ENCODE results near the gene HES5.

Gene HES5

DNA sequence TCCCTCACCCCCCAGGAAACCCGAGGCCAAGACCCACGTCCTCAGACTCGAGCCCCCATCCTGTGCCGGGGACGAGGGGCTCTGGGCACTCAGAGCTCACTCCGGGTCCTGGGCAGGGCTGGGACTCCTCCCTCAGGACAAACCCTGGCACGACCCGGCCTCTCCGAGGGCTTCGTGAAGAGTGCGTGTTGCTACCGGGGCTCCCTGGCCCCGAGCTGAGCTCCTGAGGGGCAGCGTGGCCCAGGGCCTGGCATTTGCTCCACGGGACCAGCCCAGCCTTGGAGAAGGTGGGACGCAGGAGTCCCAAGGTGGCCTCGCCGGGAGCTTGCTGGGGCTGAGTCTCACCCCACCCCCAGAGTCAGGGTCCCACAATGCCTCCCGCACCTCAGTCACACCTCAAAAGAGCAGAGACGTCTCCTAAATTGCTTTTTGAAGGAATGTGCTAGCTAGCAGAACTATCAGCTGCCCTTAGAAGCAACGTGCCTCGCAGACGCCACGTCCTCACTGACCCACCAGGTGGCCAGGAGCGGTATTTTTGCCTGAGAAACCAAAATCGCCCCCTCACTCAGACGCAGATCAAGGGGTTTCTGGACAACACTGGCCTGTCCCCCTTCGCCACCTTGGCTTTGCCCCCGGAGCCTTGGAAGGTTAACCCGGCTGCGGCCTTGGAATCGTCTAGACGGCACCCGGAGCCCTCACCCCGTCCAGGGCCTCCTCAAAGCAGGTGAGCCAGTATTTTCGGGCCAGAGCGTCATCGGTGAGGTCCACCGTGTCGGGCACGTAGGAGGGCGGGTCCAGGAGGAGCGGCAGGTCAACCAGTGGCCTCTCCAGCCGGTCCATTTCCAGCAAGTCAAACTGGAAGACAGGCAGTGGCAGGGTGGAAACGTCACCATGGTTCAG, 14.9 kb downstream of the HES5 start:
- no peak for DNase-seq

DNA sequence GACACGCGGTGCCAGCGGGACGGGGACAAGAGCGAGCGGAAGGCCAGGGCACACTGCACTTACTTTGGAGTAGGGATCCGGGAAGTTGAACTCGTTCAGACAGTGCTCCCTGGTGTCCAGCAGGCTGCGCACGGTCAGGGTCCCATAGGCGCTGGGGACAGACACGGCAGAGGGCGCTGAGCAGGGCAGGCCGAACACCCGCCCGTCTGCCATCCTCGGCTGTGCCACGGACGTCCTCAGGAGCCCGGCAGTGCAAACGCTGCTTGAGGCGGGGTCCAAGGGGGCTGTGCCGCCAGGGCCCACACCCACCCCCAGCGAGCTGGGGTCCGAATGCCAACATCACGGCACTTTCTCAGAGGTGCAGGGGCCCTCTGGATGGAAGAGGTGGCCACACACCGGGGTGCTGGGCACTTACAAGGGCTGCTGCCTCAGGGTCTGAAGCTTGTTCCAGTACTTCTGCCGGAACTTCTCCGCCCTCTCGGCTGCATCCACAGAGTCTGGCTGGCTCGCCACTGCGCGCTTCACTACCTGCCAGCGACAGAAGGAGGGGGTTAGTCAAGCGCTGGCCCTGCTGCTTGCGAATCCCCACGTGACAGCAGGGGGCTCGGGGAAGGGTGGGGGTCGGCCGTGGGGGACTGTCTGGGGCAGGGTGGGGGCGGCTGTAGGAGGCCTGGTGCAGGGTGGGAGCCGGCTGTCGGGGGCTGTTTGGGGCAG, 16.0 kb downstream of the HES5 start:
- no peak for DNase-seq

DNA sequence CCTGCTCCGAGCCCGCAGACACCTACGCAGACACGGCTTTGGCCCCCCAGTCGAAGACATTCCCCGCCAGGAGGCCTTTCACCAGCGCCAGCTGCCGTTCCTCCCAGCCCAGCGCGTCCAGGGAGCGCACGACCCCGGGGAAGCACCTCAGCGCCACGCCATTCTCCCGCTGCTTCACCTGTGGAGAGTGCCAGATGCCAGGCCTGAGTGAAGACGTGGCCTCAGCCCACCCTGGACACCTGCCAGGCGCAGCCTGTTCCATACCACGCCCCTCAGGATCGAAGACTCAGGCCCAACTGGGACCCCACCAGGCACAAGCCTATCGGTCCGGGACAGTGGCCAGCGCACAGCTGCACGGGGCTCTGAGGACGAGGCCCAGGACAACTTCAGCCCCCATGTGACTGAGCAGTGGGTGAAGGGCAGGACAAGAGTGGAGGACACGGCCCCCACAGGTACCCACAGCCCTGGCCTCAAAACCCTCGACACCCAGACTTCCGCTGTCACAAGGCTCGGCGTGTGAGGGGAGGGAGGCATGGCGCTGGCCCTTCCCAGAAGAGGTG, 17.1 kb downstream of the HES5 start:
- no peak for DNase-seq

DNA sequence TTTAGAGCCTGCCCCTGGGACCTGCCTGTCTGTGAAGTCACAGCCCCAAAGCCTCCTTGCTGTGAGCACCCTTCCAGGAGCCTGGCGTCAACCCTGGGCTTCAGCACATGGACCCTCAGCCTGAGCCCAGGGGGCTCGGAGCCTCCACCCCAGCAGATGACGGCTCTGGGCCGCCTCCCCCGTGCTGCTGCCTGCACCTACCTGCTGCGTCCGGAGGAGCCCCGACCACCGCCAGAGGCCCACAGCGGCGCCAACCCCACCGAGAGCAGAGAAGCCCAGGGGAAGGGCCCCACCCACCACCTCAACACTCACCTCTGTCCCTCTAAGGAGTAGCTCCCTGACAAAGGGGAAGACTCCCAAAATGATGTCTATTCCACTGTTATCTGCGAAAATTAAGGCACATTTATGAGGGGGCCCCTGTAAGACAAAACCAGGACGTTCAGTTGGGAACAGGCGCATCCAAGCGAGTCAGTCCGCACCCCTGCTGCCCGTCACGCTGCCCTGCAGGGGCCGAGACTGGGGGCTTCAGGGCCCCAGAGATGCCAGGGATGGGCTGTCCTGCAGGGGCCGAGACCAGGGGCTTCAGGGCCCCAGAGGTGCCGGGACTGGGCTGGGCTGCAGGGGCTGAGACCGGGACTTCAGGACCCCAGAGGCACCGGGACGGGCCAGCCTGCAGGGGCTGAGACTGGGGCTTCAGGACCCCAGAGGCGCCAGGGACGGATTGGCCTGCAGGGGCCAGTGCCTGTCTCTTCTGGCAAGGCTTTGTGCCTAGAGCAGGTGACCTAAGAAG, 19.5 kb downstream of the HES5 start:
- DNase-seq = no peak

DNA sequence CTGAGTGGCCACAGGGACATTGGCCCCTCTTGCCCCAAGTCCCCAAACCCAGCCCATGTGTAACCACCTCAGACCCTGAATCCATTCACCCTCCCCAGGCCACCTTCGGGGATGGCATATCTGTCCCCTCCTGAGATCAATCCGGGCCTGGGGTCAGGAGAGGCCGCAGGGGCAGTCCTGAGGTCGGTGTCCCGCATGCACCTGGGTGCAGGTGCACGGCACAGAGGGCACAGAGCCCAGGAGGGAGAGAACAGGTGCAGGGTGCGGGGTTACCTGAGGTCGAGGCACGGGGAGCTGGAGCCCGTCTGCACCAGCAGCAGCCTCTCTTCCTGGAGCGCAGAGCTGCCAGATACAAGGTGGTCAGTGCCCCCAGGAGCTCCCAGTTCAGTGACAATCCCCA, 20.5 kb downstream of the HES5 start:
- no peak for DNase-seq

DNA sequence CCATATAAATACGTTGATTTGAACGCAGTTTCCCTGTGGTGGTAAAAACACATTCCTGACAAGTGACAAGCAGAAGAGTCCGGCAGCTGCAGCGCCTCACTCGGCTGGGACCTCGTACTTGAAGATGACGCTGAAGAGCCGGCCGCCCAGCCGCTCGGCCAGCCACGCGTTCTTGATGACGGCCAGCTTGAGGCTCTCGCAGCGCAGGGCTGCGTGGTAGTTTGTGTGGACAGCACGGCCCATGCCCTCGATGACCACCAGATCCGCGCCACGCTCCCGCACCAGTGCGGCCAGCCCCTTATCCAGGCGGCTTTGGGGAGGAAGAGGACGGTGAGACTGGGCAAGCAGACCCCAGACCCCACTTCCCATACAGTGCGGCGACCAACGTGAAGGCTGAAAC, 21.3 kb downstream of the HES5 start:
- DNase-seq = no peak

DNA sequence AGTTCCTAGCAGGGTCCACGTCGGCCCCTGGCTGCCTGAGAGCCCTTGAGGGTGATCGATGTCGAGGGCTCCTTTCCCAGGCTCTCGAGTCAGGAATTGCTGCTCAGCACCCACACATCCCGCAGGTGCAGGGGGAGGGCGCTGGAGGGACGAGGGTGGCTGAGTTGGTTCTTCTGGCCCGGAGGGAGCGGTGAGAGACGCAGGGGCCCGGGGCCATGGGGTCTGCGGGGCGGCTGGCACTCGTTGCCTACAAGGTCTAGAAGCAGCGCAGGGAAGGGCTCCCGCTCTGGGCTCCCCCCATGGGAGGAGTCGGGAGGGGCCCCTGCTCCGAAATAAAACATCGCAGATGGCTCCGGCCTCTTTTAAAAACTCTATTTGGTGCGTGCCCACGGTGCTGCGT, 21.9 kb downstream of the HES5 start:
- no peak for DNase-seq

DNA sequence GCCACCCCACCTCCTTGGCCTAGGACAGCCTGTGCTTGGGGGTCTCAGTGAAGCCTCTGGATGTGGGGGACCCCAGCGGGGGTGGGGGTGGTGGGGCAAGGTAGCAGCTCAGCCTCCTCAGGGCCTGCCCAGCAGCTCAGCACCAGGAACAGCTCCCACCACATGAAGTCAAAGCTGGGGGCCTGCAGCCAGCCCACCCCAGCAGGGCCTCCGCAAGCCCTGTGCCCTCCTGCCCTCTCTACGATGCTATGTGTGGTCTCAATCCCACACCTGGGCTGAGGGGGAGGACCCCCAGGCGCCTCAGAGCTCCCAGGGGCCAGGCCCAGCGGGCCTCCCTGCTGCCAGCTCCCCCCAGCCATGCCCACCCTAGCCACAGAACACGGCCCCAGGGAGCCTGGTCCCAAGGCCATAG, 22.3 kb downstream of the HES5 start:
- DNase-seq = no peak

DNA sequence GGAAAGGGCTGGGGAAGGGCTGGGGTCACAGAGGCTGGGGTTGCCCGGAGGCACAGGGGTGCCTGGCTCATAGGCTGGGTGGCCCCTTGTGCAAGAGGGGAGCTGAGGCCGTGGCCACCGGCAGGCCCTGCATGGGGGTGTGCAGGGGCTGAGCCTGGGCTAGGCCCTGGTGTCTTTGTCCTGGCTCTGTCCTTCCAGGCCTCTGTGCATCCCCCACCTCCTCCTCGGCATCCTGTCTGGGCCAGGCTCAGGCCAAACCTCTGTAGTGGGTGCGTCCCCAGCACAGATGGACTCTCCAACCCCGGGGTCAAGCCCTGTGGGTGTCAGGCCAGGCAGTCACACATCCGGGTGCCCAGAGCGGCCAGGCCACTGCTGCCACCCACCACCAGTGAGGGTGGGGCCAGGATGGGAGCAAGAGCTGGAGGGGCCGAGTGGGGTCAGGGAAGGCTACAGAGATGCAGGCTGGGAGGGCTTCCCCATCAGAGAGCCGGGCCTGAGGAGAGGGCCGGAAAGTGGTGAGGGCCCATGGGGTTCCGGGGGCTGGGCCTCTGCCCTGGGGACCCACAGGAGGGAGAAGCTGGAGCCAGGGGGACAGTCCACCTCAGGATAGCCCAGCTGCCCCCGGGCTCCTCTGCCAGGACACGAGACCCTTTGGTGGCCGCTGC, 23.0 kb downstream of the HES5 start:
- no peak for DNase-seq

DNA sequence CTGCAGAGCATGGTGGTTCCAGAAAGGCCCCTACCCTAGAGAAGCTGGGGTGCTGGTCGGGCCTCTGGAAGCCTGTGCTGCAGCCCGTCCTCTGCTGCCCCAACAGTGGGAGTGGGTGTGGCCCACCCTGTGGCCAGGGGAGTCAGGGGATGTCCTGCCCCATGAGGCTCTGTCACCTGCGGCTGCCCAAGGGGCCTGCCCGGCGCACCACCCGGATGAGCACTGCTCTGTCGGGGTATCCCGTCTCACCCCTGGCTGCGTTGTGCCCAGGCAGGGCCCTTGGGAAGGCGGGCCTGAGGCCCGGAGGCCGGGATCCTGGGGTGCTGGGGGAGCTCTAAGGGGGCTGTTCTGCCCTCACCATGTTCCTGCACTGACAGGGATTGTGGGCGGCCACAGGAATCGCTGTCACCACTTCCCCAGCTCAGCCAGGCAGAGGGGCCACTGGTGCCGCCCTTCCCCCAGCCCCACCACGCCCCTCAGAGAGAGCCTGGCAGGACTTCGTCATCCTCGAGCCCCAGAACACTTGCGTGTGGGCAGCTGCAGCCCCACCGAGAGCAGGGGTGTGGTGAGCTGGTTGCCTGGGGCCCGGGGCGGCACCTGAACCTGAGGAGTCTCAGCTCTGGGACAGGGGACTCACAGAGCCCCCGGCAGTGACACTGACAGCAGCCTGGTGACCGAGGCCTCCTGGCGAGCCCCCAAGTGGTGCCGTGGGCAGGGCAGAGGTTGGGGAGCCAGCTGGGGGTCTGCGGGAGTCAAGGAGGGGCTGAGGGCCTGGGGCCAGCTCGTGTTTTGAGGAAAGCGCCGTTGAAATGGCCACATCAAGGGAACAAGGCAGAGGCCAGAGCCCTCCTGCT, 23.8 kb downstream of the HES5 start:
- no peak for DNase-seq

DNA sequence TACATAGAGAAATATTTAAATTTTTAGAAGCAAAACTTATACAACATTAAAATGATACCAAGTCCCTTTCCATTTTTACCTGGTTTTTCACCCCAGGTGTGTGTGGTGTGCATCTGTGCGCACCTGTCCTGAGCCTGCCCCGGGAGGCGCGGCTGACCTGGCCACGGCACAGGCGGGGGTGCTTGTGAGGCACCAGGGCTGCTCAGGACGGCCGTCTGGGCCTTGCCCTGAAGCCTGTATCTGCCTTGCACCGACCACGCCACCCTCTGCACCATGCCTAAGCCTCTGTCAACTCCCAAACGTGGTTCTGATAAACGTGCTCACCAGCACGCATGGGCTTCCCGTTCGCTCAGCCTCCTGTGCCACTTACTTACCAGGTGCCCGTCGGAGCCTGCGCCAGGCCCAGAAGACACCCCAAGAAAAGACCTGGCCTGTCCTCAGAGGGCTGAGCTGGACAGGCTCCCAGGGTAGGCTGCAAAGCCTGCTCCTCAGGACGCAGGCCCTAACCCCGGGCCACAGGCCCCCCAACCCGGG, 24.5 kb downstream of the HES5 start:
- DNase-seq = no peak

DNA sequence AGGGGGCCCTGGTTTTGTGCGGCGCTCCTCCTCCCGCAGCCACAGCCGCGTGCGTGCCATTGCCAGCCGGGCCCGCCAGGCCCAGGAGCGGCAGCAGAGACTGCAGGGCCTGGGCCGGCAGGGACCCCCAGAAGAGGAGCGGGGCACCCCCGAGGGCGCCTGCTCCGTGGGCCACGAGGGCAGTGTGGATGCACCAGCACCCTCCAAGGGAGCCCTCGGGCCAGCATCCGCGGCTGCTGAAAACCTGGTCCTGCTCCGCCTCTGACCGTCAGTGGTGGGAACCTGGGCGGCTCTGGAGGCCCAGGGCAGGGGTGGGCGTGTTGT, 25.2 kb downstream of the HES5 start:
- no peak for DNase-seq

DNA sequence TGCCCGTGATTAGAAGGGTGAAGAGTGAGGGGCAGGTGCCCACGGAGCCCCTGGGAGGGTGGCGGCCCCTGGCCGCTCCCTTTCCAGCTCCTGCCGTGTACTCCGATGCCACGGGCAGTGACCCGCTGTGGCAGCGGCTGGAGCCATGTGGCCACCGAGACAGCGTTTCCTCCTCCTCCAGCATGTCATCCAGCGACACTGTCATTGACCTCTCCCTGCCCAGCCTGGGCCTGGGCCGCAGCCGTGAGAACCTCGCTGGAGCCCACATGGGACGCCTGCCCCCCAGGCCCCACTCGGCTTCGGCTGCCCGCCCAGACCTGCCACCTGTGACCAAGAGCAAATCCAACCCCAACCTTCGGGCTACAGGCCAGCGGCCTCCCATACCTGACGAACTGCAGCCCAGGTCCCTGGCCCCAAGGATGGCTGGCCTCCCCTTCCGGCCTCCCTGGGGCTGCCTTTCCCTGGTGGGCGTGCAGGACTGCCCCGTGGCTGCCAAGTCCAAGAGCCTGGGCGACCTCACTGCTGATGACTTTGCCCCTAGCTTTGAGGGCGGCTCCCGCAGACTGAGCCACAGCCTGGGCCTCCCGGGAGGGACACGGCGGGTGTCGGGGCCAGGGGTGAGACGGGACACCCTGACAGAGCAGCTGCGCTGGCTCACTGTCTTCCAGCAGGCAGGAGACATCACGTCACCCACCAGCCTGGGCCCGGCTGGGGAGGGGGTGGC, 25.7 kb downstream of the HES5 start:
- no peak for DNase-seq

DNA sequence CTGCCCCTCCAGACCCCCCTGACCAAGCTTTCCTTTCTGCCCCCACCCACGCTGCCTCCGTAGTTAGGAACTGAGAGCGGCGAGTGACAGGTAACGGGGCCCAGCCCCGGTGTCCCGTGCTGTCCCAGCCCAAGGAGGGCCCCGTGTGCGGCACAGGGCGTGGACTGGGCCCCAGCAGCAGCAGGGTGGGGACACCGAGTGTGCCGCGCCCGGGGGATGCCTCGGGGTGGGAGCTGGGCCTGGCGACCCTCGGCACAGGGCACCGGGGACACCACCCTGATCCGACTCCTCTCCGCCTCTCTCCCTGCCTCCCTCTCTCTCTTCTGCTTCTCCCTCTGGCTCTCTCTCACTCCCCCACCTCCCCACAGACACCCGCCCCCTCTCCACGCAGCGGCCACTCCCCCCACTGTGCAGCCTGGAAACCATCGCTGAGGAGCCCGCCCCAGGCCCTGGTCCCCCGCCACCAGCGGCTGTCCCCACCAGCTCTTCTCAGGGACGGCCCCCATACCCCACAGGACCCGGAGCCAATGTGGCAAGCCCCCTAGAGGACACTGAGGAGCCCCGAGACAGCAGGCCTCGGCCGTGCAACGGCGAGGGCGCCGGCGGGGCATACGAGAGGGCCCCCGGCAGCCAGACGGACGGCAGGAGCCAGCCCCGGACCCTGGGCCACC, 26.4 kb downstream of the HES5 start:
- no peak for DNase-seq

DNA sequence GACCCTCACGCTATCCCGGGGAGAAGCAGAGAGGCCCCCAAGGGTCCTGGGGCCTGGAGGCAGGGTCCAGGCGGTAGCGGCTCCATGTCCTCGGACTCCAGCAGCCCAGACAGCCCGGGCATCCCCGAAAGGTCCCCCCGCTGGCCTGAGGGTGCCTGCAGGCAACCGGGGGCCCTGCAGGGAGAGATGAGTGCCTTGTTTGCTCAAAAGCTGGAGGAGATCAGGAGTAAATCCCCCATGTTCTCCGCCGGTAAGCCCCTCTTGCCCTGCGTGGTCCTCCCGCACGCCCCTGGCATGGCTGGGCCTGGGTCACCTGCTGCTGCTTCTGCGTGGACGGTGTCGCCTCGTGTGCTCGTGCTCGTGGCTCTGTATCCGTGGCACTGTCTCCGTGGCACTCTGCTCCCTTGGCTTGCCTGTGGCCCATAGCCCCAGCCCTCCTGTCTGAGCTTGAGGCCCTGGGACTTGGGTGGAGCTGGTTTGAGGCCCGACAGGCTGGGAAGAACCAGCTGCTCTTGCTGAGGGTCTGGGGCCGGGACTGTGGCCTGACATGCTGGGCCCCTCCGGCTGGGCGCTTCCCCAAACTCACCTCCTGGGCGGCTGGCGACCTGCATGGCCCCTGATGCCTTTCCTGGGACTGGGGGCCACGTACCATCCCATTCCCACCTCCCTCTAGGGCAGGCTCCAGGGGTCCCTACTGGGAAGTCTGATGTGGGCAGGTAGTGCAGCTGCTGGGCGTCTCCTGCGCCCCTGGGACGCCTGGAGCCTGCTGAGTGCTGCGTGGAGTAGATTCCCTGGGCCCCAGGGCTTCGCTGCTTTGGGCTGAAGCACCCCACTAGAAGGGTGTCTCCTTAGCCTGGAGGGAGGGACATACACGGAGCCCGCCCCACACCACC, 27.2 kb downstream of the HES5 start:
- DNase-seq = no peak

DNA sequence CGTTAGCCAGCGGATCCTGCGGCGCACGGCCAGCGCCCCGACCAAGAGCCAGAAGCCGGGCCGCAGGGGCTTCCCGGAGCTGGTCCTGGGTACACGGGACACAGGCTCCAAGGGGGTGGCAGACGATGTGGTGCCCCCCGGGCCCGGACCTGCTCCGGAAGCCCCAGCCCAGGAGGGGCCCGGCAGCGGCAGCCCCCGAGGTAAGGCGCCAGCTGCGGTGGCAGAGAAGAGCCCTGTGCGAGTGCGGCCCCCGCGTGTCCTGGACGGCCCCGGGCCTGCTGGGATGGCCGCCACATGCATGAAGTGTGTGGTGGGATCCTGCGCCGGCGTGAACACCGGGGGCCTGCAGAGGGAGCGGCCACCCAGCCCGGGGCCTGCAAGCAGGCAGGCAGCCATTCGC, 27.9 kb downstream of the HES5 start:
- DNase-seq = no peak

DNA sequence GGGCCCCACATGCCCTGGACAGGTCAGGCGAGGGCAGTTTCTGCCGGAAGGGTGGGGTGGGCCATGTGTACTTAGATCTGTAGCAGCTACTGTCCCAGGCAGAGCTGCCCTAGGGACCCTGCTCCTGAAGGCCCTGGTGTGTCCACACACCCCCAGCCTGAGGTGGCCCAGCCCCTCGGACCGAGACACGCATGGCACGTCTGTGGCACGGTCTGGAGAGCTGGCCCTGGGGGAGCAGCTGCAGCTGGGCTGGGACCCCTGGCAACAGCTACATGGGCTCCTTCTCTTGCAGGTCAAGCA, 28.3 kb downstream of the HES5 start:
- DNase-seq = no peak

DNA sequence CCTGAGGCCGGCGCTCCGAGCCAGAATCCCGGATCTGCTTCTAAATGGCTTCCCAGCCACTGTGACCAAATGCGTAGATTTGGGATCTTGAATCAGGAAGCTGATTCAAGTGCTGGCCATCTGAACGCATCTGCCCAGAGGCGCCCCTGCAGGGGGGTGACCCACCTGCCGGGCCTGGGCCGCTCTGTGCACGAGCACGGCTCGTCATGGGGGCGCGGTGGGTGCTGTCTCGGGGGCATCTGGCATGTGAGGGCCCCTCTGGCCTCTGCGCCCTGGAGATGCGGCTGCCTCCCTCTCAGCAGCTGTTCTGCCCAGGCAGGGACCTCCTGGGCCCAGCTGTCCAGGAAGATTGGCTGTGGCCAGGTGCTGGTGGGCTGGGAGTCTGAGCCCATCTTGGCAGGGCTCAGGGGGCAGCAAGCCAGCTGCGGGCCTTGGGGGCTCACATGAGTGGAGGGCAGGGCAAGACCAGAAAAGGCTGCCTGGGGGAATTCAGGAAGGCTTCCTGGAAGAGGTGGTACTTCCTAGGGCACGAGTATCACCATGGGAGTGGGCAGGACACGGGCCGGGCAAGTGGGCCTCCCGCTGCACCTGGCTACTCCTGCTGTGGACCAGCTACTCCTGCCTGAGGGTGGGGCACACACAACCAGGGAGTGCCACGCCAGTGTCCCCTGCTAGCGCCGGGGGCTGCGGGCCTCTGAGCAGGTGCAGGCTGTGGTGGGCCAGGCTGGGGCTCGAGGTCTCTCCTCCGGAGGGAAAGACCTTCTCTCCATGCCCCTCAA, 28.8 kb downstream of the HES5 start:
- DNase-seq = no peak

Data from activated CD4-positive, alpha-beta T cell treated with anti-CD3 and anti-CD28 coated beads for 48 hours (primary cell).